GM21619 (cell line): ENCODE measurements around the gene MYO1B.

Experiments
- ATAC-seq: cut with Tn5 transposase; IDR thresholded peaks from one replicate; pipeline ENCODE4 v1.9.1; 2021; ENCODE audit not compliant: unreplicated experiment

MYO1B gene

DNA sequence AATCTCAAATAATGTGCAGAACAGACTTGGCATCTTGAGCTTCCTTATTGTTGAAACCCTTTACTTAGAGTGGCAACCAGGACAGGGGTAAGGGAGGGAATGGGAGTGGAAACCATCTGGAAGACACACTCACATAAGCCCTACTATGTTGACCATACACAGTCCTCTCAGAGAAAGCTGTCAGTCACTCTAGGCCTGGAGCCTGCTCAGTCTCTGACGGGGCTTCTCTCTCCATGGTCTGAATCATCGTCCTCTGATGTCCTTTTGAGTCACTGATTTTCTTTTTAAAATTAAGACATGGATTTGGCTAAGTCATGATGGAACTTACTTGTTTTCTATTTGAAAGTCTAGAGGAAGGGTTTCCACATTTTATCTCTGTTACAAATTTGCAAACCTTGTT lies 74.0 kb downstream of the MYO1B start:
- no peak for ATAC-seq

DNA sequence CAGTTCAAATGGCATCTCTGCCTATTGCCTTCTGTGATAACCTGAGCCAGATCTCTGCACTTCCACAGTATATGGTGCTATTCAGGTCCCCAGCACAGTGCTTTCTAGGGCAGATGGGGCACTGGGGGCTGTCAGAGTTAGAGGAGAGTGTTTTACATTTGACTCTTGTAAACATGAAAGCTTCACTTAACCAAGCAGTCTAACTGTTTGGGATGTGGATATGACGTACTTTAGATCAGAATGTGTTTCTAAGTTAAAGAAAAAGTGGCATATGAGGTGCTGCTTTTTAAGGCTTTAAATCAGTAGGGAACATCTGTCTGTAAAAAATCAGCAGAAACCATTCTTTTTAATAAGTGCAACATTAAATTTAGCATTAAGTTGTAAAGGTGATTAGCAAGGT lies 75.7 kb downstream of the MYO1B start:
- no peak for ATAC-seq

DNA sequence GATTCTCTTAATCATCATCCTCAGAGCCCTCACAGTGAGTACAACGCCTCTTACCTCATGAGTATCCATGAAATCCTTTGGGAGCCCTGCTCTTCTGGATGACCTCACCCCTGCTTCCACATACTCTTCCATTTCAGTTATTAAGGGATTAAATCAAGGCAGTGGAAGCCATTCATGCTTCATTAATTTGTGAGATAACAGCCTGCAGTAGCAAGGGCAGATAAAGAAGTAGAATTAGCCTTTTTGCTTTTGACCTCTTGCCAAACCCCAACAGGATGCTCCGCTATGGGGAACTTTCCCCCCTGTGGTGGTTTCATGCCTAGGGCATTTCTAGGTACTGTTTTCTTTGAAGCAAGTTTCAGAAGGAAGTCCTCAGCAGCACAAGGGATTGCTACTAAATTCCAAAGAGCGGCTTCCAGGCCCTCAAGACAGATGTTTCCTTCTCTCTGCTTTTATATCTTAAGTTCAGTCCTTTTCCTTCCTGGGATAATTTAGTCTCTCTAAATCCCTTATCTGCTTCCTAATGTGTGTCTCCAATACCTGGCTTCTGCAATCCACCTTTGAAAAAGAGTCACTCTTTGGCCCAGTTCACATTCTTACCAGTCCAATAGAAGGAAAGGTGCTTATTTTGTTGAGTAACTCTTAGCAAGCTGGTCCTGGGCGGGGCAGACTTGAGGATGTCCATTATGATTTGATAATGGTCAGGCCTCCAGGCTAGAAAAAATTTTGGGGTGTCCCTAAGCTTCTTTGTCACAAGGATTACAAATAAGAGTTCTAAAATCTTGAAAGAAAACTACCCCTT lies 76.9 kb downstream of the MYO1B start:
- ATAC-seq, result peak; percentile 47

DNA sequence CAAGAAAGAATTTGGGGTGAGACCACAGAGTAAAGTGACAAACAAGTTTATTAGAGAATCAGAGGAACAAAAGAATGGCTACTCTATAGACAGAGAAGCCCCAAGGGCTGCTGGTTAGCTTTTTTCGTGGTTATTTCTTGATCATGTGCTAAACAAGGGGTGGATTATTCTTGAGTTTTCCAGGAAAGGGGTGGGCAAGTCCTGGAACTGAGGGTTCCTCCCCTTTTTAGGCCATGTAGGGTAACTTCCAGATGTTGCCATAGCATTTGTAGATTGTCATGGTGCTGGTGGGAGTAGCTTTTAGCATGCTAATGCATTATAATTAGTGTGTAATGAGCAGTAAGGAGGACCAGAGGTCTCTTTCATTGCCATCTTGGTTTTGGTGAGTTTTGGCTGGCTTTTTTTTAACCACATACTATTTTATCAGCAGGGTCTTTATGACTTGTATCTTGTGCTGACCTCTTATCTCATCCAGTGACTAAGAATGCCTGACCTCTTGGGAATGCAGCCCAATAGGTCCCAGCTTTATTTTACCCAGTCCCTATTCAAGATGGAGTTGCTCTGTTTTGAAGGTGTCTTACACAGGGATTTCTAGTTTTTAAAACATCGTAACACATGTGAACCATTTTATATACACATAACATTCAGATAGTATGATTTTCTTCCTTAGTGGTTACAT lies 77.8 kb downstream of the MYO1B start:
- no peak for ATAC-seq

DNA sequence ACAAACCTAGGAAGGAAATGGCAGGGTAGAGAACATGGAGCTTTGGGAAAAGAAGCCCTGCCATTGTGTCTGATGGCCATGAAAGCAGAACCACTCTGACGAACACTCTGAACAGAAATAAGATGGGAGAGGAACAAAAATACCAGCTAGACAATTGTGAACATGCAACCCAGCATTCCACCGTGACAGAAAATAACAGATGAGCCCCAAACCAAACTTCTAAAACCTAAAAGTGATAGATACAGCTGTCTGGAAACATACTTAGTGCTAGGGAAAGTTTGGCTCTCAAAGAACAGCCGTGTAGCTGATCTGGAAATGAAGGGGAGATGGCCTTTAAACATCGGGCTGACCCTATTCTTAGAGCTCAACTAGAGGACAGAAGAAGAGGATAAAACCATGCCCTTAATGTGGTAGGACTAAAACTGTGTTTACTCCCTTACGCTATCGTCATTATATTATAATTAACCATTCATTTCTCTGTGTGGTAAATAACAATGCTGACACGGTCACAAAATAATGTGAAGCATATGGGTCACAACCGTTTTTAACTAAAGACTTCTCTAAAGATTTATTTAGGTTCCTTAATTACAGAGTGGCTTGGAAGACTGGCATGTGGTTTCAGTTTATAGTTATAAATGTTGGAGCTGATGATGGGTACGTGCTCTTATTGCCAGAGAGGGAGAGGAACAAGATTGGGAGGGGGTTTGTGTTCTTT lies 80.6 kb downstream of the MYO1B start:
- ATAC-seq, result no peak

DNA sequence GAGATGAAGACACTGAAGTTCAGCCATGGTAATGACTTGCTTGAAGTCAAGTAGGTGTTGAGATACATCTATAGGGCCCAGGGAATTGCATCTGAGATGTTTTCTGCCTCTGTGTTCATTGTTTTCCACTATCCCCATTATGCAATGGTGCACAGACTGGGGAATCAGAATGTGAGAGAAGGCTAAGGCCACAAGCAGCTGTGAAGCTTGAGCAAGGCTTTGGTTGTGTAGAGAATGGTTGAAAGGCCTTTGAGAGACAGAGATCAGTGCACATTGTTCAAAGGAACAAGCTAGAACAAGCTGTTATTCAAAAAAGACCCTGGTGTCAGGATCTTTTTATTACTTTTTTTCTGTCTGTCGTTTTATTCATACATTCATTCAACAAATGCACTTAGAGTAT lies 82.3 kb downstream of the MYO1B start:
- ATAC-seq, result no peak

DNA sequence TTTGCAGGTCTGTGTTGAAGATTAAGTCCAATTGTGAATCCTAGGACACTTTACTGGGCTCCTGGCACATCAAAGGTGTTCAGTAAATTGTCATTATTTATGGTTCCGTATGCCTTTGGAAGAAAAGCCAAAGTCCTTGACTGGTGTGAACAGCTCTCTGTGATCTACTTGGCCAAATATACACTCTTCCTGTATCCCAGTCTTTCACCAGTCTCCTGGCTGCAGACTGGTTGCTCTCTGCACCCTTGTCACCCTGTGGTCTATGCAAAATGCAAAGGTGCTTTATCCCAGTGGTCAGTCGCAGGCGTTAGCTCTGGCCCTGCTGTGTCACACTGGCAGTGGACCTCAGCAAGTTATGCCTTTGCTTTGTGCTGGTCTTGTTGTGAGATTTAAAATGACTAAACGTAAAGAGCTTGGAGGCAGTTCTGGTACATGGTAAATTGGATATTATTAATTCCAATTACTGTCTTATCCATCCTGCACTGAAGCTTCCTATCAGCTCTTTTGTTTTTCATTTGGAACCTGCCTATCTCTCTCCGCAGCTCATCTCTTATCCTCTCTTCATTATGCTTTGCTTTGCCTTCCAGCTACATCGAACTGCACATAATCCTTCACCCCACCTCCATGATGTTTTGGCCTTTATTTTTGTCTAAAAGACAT lies 83.1 kb downstream of the MYO1B start:
- no peak for ATAC-seq

DNA sequence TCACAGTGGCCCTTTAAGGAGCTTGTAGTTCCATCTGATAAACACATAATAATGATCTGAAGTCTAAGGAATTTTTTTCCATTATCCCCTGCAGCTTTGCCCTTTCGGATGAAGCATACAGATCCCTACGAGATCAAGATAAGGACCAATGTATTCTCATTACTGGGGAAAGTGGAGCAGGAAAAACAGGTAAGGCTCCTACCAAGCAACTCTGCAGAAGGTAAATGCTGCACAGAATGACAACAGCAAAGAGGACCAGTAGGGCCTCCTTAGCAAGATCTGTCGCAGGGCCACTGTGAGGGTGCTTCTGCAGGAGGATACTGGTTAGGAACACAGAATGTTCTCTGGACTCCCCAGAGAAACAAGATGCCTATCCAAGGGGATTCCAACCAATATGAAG lies 84.6 kb downstream of the MYO1B start:
- no peak for ATAC-seq

DNA sequence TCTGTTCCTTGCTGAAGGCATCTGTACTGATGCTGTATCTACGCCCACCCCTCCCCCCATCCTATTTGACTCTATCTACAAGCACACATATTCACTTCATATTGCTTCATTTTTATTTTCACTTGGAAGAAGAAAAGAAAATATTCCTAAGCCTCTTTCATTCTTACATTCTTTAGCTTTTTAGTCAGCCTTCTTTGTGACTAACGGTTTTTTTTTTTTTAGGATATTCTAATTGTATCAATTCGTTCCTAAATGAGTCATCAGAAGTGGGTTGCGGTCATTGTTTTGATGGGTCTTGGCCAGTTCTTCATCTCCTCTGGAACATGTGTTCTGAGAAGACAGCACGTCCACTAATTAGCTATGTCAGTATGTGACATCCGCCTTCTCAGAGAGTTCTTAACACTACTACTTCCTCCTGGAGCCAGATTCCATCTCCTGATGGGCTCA lies 88.7 kb downstream of the MYO1B start:
- no peak for ATAC-seq

DNA sequence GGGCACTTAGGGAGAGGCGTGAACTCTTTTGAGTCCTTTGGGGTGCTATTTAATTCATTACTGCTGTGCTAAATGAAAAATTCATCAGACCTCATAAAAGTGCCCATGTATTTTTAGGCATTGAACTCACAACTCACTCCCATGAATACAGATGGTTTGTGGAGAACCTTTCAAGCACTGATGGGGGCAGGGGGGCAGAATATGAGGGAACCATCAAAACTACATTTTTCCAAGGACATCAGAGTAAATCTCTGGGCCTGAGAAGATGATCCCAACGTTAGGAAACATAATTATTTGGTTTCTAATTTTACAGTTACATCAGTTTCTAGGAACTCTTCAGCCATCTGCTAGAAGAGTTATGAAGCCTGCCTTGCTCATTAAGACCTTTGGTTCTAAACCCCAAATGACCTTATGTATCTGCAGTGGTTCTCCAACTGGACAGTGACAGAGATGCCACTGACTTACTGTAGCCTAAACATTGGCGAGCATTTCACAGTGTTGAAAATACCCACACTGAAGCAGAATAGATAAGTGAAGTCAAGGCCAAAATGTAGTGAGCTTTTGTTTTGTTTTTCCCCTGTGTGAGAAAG lies 90.8 kb downstream of the MYO1B start:
- ATAC-seq, result no peak

DNA sequence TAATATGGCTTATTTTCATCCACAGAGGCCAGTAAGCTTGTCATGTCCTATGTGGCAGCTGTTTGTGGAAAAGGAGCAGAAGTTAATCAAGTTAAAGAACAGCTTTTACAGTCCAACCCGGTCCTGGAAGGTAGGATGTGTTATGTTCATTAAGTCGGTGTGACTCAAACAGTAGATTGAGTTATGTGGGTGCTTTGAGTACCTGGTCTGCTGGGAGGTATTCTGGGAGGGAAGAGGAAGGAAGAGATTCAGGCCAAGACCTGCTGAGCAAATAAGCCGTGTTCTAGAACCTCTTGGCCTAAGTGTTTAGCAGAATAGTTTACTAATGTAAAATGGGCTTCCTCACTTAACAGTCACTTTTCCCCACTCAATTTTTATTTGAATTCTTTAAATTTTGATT lies 96.2 kb downstream of the MYO1B start:
- no peak for ATAC-seq

DNA sequence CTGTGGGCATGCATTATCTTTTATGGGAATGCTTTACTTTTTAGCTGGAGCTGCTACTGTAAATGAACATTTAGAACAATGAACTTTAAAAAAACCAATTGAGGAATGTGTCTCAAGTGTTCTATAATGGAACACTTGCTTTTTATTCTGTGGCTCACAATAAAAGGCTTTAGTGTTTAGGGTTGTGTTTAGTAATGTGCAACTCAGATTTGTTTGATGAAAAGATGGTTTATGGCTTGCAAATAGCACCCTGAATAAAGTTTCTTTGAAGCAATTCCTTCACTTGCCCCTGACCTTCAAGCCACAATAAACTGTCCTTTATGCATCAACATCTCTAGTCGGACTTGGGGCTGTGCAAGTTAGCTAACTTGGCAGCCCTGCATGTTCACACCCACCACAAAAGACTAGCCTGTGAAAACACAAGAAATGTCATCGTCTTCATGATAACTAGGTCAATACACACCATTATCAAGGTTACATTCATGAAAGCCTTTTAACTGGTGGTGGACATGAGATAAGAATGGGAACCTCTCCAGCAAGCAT lies 98.7 kb downstream of the MYO1B start:
- ATAC-seq, result no peak

DNA sequence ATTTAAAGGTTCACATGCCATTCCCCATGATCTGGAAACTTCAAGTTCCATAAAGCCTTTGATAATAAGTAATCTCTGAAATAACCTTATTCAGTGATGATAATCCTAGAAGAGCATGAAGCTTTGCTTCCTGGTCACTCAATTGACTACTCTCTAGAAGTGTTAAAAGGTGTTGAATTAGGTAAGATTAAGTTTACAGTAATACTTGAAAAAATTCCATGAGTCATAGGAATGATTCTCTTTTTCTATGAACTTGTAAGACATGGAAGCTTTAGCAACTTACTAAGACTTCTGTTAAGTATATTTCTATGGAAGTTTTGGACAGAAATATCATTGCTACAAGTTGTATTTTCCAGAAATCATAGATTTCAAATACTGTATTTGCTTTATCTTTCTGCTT lies 100.6 kb downstream of the MYO1B start:
- ATAC-seq, result no peak

DNA sequence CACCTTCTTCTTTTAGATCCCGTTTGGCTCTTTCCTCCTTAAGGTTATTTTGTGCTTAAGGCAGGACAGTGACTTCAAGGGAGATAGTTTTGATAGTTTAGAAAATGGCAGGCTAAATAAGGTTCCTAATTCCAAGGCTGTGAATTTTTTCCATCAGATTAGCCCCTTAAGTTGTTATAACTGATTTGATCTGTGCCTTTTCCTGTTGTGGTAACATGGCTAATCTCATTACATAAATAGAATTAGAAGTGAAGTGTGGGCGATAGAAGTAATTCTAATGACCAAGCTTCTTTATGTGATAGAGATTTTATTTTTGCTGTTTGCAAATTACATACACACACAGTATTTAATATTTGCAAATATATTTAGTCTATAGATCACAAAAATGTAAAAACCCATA lies 102.0 kb downstream of the MYO1B start:
- no peak for ATAC-seq

DNA sequence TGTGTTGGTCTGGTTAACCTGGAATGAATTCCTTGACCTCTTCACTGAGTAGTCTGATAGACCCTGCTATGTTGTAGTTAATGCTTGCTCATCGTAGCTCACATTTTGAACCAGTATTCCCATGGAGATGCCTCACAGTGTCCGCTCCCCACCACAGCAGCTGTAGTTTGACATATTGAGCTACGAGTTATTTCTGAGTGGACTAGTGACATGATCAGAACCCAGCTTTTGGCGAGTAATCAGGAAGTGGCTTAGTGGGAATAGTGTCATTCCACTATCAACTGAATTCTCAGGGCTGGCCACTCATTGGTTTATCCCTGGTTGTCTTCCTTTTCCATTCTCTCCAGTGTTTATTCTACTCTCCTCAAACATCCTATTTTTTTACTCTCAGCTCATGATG lies 102.7 kb downstream of the MYO1B start:
- ATAC-seq, result no peak

DNA sequence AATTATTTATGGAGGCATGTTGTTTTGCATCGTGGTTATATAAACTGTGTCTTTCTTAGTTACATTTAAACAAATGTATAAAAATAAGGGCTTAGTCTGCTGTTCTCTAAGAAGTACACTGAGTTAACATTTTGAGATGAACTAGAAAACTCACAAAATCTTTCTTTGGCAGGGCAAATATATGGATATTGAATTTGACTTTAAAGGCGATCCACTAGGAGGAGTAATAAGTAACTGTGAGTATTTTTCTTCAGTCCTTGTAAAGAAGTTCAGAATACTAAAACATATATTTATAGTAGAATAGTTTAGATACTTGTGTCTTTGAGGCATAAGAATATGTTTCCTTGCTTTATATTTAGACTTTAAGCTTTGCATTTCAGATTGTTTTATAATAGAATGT lies 104.8 kb downstream of the MYO1B start:
- no peak for ATAC-seq

DNA sequence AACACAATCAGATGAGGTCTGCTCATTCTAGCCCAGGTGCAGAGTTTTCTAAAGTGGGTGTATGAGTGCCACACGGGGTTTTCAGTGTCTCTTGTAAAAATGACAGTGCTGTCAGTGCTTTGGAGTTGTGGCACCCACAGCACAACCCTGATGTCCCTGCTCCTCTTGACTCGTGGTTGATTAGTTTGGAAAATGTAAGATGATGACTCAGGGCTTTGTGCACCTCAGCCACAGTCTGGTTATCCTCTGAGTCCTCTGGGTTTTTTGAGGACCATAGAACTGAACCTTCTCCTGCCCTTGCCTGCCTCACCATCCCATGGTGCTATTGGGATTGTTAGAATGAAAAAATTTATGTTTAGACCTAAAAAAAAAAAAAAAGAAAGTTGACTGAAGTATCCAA lies 105.6 kb downstream of the MYO1B start:
- ATAC-seq, result no peak

DNA sequence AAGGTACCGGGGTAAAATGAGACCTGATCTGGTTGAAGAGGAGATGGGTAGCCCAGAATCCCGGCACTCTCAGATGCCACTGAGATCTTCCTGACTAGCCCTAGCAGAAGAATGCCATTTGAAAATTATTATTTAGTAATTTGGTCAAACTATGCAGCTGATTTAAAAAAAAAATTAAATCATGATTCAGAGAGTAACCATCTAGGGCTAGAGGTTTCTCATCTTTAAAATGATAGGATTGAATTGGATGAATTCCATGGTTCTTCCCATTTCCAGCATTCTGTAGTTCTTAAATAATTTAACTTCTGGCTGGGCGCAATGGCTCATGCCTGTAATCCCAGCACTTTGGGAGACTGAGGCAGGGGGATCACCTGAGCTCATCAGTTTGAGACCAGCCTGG lies 106.1 kb downstream of the MYO1B start:
- ATAC-seq, result no peak

DNA sequence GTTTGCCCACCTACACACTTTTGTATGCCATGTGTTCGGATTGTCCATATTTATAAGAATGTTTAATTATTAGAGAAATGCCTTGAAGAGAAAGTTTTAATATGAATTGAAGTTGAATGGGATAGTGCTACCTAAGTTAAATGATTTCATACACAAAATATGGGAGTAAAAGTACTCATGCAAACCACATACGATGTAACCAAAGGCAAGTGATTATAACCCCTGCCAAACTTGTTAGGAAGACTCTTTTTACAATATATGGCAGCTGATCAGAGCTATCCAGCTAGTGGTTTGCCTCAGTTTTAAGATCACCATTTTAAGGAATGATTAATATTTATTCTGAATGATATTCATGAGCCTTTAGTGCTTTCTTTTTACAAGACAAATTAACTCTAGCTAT lies 106.7 kb downstream of the MYO1B start:
- no peak for ATAC-seq

DNA sequence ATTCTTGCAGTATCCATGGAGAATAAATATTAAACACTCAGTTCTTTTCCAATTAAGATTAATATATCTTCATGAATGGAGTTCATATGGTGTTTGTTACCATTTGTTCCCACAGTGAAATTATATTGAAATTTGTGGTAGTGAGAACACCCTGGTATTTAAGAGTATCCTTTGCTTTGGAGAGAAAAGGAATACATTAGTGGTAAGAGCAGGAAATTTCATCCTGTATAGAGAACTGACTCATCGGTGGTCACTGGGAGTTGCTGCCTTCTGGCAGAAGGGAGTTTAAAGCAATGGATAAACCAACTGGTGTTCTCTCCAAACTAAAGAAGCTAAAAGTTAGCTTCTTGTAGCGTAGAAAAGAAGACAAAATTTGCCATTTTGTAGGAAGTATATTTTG lies 107.3 kb downstream of the MYO1B start:
- ATAC-seq, result no peak
